ENCODE measurements around the gene MAGI2.

DNA sequence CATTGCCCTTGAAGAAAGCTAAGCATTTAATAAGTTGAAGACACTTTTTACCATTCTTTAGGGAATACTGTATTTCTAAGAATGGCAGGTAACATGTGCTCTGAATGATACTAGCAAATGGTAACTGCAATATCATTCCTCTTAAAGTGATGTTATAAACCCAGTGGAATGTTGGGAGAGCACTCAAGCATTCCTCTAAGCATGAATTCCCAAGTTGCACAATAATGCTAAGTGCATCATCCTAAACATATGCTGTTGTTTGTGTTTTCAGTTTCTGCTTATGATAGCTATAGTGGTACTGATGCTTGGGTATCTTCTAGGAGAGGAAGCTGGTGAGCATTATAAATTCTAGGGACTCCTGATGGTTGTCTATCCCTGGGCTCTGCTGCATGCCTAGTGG lies 980.9 kb downstream of the MAGI2 start:
- TF ChIP-seq, protein P1, sequence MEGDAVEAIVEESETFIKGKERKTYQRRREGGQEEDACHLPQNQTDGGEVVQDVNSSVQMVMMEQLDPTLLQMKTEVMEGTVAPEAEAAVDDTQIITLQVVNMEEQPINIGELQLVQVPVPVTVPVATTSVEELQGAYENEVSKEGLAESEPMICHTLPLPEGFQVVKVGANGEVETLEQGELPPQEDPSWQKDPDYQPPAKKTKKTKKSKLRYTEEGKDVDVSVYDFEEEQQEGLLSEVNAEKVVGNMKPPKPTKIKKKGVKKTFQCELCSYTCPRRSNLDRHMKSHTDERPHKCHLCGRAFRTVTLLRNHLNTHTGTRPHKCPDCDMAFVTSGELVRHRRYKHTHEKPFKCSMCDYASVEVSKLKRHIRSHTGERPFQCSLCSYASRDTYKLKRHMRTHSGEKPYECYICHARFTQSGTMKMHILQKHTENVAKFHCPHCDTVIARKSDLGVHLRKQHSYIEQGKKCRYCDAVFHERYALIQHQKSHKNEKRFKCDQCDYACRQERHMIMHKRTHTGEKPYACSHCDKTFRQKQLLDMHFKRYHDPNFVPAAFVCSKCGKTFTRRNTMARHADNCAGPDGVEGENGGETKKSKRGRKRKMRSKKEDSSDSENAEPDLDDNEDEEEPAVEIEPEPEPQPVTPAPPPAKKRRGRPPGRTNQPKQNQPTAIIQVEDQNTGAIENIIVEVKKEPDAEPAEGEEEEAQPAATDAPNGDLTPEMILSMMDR (IDR thresholded peaks at IDR 0.05) = no peak
- no peak for TF ChIP-seq POLR2A (IDR thresholded peaks at IDR 0.05)

All from body of pancreas (tissue), 4 donors.